GM18517 (cell line): Measurements from ENCODE around the gene HAS3.
"Not testable (repeated sequence)": the region's sequence is repeated elsewhere in the genome, so short reads cannot be mapped to it uniquely, and the experiment has no call there.

Experiments used
- ATAC-seq: cut with Tn5 transposase; IDR thresholded peaks from one replicate; pipeline ENCODE4 v1.9.1; 2021; ENCODE audit warnings: mild to moderate bottlenecking, moderate library complexity; ENCODE audit not compliant: unreplicated experiment

Gene HAS3

GRCh38 chr16:69105501-69106361, at the start of gene HAS3:
Gene HAS3 (plus strand): TSS chr16:69105653. CDS start chr16:69109396, 3,743 bp downstream.
- no peak for ATAC-seq

GRCh38 chr16:69055980-69056379, 49.5 kb upstream of the HAS3 start:
- ATAC-seq = no peak

GRCh38 chr16:69056421-69056820, 49.0 kb upstream of the HAS3 start:
- no peak for ATAC-seq

GRCh38 chr16:69057400-69058378, 47.8 kb upstream of the HAS3 start:
- no peak for ATAC-seq

- ATAC-seq = not testable (repeated sequence)
Observed at GRCh38 chr16:69063491-69063890, 42.0 kb upstream of the HAS3 start.

GRCh38 chr16:69064124-69064763, 41.2 kb upstream of the HAS3 start:
- no peak for ATAC-seq

- ATAC-seq = no peak
Observed at GRCh38 chr16:69064764-69065313, 40.6 kb upstream of the HAS3 start.

GRCh38 chr16:69069504-69069903, 35.9 kb upstream of the HAS3 start:
- ATAC-seq = no peak

- ATAC-seq = no peak
Observed at GRCh38 chr16:69071036-69071435, 34.4 kb upstream of the HAS3 start.

GRCh38 chr16:69072640-69072974, 32.8 kb upstream of the HAS3 start:
- ATAC-seq = no peak

- ATAC-seq = no peak
Observed at GRCh38 chr16:69073181-69073702, 32.2 kb upstream of the HAS3 start.

GRCh38 chr16:69077251-69077650, 28.2 kb upstream of the HAS3 start:
- ATAC-seq = no peak

- ATAC-seq = no peak
Observed at GRCh38 chr16:69078073-69078472, 27.4 kb upstream of the HAS3 start.

- no peak for ATAC-seq
Observed at GRCh38 chr16:69079697-69080096, 25.8 kb upstream of the HAS3 start.

- no peak for ATAC-seq
Observed at GRCh38 chr16:69083306-69083941, 22.0 kb upstream of the HAS3 start.

GRCh38 chr16:69084289-69084688, 21.2 kb upstream of the HAS3 start:
- no peak for ATAC-seq

- no peak for ATAC-seq
Observed at GRCh38 chr16:69085032-69085695, 20.3 kb upstream of the HAS3 start.

- no peak for ATAC-seq
Observed at GRCh38 chr16:69087161-69087581, 18.3 kb upstream of the HAS3 start.

- no peak for ATAC-seq
Observed at GRCh38 chr16:69088684-69089083, 16.8 kb upstream of the HAS3 start.
